Lower lobe of right lung (tissue), 2 donors: Measurements from ENCODE around the gene MUC15. TPM values are rescaled to one million over a fixed set of nuclear protein-coding genes. Genes with fewer than 3 reads are reported as not detected.
A peak's percentile ranks its signal among the peaks of the same experiment; 100 is the strongest.

Experiments
- ATAC-seq, 2 donors: fragments of 200-7000 bp; cut with Tn5 transposase; one replicate each; pipeline ENCODE4 v1.9.1; 2020 to 2022; ENCODE audit warnings: mild to moderate bottlenecking in 2 of 2, moderate library complexity in 2 of 2
- DNase-seq: peaks from one replicate; pipeline ENCODE4 v3.0.0-alpha.2; 2020
- H3K27ac ChIP-seq: fragments of 200-600 bp; one replicate; pipeline ENCODE4 v1.8.0; 2022
- H3K27me3 ChIP-seq: fragments of 200-600 bp; one replicate; pipeline ENCODE4 v1.8.0; 2022; ENCODE audit warnings: low read depth
- H3K36me3 ChIP-seq: fragments of 200-600 bp; one replicate; pipeline ENCODE4 v1.8.0; 2022; ENCODE audit warnings: mild to moderate bottlenecking
- H3K4me1 ChIP-seq: fragments of 200-600 bp; one replicate; pipeline ENCODE4 v1.8.0; 2022
- H3K4me3 ChIP-seq: fragments of 200-600 bp; one replicate; pipeline ENCODE4 v1.8.0; 2022; ENCODE audit warnings: mild to moderate bottlenecking
- H3K9me3 ChIP-seq: fragments of 200-600 bp; one replicate; pipeline ENCODE4 v1.8.0; 2022
- intact Hi-C: fragments of 100-400 bp; cut with DNase I; formaldehyde crosslinking; loops from one replicate; pipeline ENCODE4 v1.11.0; 2022
- total RNA-seq: library from RNA; stranded (reverse); fragmentation: NEBNext Ultra II Directional; extraction: Animal tissue kit (Norgen Biotek cat#: 25700); gene quantifications from one replicate; pipeline ENCODE4 v1.2.1, GENCODE V29; 2021
- TF ChIP-seq, protein P1 (sequence below): fragments of 200-600 bp; IDR thresholded peaks from one replicate; pipeline ENCODE4 v1.8.0; 2022; ENCODE audit warnings: antibody characterized with exemption, mild to moderate bottlenecking
- donor health status: DM: no; HTN: yes; CAD: no; lungs with severe emphysema.

The MUC15 gene
- total RNA-seq, 1 donor from 2014 or later, result 22.6 TPM

DNA sequence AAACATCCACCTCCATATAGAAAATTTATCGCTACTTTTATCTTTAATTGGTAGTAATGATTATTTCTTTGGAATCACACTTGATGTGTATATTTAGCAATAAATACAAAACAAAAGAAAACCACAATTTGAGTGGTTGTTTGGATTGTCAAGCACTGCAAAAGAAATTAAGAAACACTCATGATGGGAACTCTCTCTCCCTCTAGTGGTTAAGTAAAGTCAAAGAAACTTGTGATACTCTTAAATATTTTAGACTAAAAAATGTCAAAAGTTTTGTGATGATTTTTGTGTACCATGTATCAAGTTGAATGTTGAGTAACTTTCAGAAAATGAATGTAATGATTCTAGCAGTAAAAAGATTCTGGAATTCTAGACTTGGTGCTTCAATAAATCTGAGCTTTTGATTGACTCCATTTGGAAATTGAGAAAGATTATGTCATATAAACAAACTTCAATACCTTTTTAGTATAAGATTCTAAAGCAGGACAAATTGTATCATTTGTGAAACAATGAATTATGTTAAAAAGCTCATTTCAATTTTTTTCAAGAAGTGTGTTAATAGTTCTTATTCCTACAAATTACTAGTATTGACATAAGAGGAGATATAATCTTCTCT, 20.8 kb downstream of the MUC15 start:
- H3K4me1 ChIP-seq, result no peaks in the 10 kb centered on the region
- ATAC-seq (no peak), DNase-seq (no peak)
- intact Hi-C loops, result no loop called here
- no peak overlapping the region for H3K27ac ChIP-seq
- TF ChIP-seq, protein P1, sequence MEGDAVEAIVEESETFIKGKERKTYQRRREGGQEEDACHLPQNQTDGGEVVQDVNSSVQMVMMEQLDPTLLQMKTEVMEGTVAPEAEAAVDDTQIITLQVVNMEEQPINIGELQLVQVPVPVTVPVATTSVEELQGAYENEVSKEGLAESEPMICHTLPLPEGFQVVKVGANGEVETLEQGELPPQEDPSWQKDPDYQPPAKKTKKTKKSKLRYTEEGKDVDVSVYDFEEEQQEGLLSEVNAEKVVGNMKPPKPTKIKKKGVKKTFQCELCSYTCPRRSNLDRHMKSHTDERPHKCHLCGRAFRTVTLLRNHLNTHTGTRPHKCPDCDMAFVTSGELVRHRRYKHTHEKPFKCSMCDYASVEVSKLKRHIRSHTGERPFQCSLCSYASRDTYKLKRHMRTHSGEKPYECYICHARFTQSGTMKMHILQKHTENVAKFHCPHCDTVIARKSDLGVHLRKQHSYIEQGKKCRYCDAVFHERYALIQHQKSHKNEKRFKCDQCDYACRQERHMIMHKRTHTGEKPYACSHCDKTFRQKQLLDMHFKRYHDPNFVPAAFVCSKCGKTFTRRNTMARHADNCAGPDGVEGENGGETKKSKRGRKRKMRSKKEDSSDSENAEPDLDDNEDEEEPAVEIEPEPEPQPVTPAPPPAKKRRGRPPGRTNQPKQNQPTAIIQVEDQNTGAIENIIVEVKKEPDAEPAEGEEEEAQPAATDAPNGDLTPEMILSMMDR, result peak; percentile 36
- no peaks in the 10 kb centered on the region for H3K36me3 ChIP-seq
- H3K4me3 ChIP-seq, result no peak overlapping the region
- no peaks in the 10 kb centered on the region for H3K9me3 ChIP-seq
- no peaks in the 10 kb centered on the region for H3K27me3 ChIP-seq

- no peaks in the 10 kb centered on the region for H3K9me3 ChIP-seq
- no peaks in the 10 kb centered on the region for H3K4me1 ChIP-seq
- H3K27me3 ChIP-seq, result no peaks in the 10 kb centered on the region
- ATAC-seq (no peak), DNase-seq (no peak)
- no peak overlapping the region for H3K4me3 ChIP-seq
- H3K36me3 ChIP-seq, result no peaks in the 10 kb centered on the region
- intact Hi-C loops, result no loop called here
- TF ChIP-seq, protein P1, result no peak
- no peak overlapping the region for H3K27ac ChIP-seq
Measured at GRCh38 chr11:26550022-26550421, 22.0 kb downstream of the MUC15 start.

- no peak for DNase-seq
- Histone ChIP-seq H3K27ac (no peak overlapping the region), H3K4me3 (no peak overlapping the region), H3K9me3 (no peaks in the 10 kb centered on the region), H3K27me3 (no peaks in the 10 kb centered on the region), H3K36me3 (no peaks in the 10 kb centered on the region), H3K4me1 (no peaks in the 10 kb centered on the region)
- intact Hi-C loops, result no loop called here
- TF ChIP-seq, protein P1, result no peak
- no peak for ATAC-seq
Measured at GRCh38 chr11:26549176-26549575, 22.9 kb downstream of the MUC15 start.

DNA sequence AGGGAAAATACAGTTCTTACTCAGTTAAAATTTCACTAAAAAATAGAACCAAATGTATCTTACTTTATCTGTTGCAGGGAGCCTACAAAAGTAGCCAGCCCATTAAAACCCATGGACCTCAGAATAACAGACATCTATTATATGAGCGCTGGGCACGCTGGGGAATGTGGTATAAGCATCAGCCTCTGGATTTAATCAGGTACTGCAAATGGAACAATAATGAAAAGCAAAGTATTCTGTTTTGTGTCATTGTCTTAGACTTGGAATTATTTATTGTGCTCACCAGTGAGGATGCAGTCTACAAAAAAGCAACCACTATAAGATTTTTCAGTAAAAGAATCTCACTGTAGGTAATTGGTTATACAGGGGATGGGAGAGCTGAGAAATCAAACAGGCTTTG, 30.2 kb downstream of the MUC15 start:
- no peak overlapping the region for H3K27ac ChIP-seq
- H3K36me3 ChIP-seq, result no peaks in the 10 kb centered on the region
- ATAC-seq, result no peak
- no peak for DNase-seq
- intact Hi-C loops, result no loop called here
- no peaks in the 10 kb centered on the region for H3K9me3 ChIP-seq
- no peak overlapping the region for H3K4me3 ChIP-seq
- H3K27me3 ChIP-seq, result no peaks in the 10 kb centered on the region
- TF ChIP-seq, protein P1, result no peak
- no peaks in the 10 kb centered on the region for H3K4me1 ChIP-seq

- no peaks in the 10 kb centered on the region for H3K4me1 ChIP-seq
- no peak overlapping the region for H3K4me3 ChIP-seq
- no peaks in the 10 kb centered on the region for H3K9me3 ChIP-seq
- no peaks in the 10 kb centered on the region for H3K27me3 ChIP-seq
- TF ChIP-seq, protein P1, result no peak
- DNase-seq (no peak), ATAC-seq (no peak)
- no peak overlapping the region for H3K27ac ChIP-seq
- no peaks in the 10 kb centered on the region for H3K36me3 ChIP-seq
- intact Hi-C loops, result no loop called here
Measured at GRCh38 chr11:26539517-26539916, 32.5 kb downstream of the MUC15 start.
